Activated CD4-positive, alpha-beta memory T cell treated with anti-CD3 and anti-CD28 coated beads for 36 hours (primary cell): ENCODE measurements around the gene TNKS2. TPM values are rescaled to one million over a fixed set of nuclear protein-coding genes. Genes with fewer than 3 reads are reported as not detected.
A peak's percentile ranks its signal among the peaks of the same experiment; 100 is the strongest.

Experiments
- CTCF ChIA-PET: fragments of 350-600 bp; sonication (Branson Sonifier 250); formaldehyde crosslinking; loops from one replicate; lab custom pipeline; 2021; ENCODE audit warnings: antibody characterized with exemption, inconsistent platforms; lab: Charles Lee
- POLR2A ChIA-PET: fragments of 350-600 bp; sonication (Branson Sonifier 250); formaldehyde crosslinking; loops from one replicate; lab custom pipeline; 2021; ENCODE audit warnings: antibody characterized with exemption; lab: Charles Lee
- DNase-seq: peaks from one replicate; pipeline ENCODE4 v3.0.0-alpha.2; 2020
- H3K27ac Mint-ChIP-seq: one replicate; pipeline ENCODE4 v1.8.0; 2021; ENCODE audit warnings: mixed read lengths
- H3K27me3 Mint-ChIP-seq: one replicate; pipeline ENCODE4 v1.8.0; 2021; ENCODE audit warnings: mixed read lengths
- H3K36me3 Mint-ChIP-seq: one replicate; pipeline ENCODE4 v1.8.0; 2021; ENCODE audit warnings: mixed read lengths
- H3K4me1 Mint-ChIP-seq: one replicate; pipeline ENCODE4 v1.8.0; 2021; ENCODE audit warnings: low read depth, mixed read lengths
- H3K4me3 Mint-ChIP-seq: one replicate; pipeline ENCODE4 v1.8.0; 2021; ENCODE audit warnings: mild to moderate bottlenecking, mixed read lengths
- H3K9me3 Mint-ChIP-seq: one replicate; pipeline ENCODE4 v1.8.0; 2021; ENCODE audit warnings: mixed read lengths
- intact Hi-C: fragments of 100-400 bp; cut with micrococcal nuclease; formaldehyde crosslinking; loops from one replicate; pipeline ENCODE4 v1.15.1; 2023
- total RNA-seq, 2 experiments: library from RNA; stranded (reverse); gene quantifications; one replicate each; pipeline ENCODE4 v1.2.3, GENCODE V29; 2021

TNKS2 gene
- total RNA-seq, 2 experiments from 2014 or later, result 34.5 to 35.7 TPM

- CTCF ChIA-PET, result no interaction called here
- DNase-seq, result no peak
- H3K4me3 Mint-ChIP-seq, result no peak overlapping the region
- H3K9me3 Mint-ChIP-seq, result no peaks in the 10 kb centered on the region
- intact Hi-C loops, result no loop called here
- H3K36me3 Mint-ChIP-seq, result no peaks in the 10 kb centered on the region
- POLR2A ChIA-PET, result no interaction called here
- H3K27ac Mint-ChIP-seq, result no peak overlapping the region
- H3K27me3 Mint-ChIP-seq, result peaks cover 14% of the 10 kb centered on the region
- H3K4me1 Mint-ChIP-seq, result no peaks in the 10 kb centered on the region
These were observed 25.4 kb upstream of the TNKS2 start for GRCh38 chr10:91772869-91773268.

- Mint-ChIP-seq H3K36me3 (no peaks in the 10 kb centered on the region), H3K27me3 (peaks cover 19% of the 10 kb centered on the region), H3K4me3 (no peak overlapping the region), H3K4me1 (no peaks in the 10 kb centered on the region), H3K9me3 (no peaks in the 10 kb centered on the region), H3K27ac (no peak overlapping the region)
- ChIA-PET POLR2A (no interaction called here), CTCF (interaction anchor here (1.1 to 2.3 kb wide), 2 partner anchors 16 to 139 kb away, joined by 3 to 7 read pairs; no protein-coding TSS in a partner anchor)
- intact Hi-C loops, result no loop called here
- no peak for DNase-seq
These were observed 23.7 kb upstream of the TNKS2 start for GRCh38 chr10:91774571-91774970.

GRCh38 chr10:91775731-91776130 is 22.5 kb upstream of the TNKS2 start:
- intact Hi-C loops, result no loop called here
- Mint-ChIP-seq H3K9me3 (no peaks in the 10 kb centered on the region), H3K4me3 (no peak overlapping the region), H3K27ac (no peak overlapping the region), H3K4me1 (no peaks in the 10 kb centered on the region), H3K27me3 (peaks cover 22% of the 10 kb centered on the region), H3K36me3 (no peaks in the 10 kb centered on the region)
- POLR2A ChIA-PET, result no interaction called here
- DNase-seq, result no peak
- CTCF ChIA-PET, result interaction anchor here (1.4 kb wide), 1 partner anchor 17 kb away, joined by 4 read pairs; no protein-coding TSS in a partner anchor

DNA sequence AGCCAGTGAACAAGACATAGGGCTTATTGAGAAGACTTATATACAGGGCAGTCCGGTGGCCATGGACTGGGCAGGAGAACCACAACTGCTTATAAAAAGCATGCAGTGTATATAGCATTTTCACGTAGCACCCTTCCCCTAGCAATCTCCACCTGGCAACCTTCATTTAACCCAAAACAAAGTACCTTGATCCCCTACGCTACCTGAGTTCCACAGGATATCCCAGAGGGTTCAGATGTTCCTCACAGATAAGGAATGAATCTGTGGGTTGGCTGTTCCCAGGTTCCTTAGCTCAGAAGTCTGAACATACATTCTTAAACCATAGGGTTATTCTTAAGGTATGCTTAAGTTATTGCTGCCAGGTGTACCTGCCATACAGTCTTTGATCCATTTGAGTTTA is 22.0 kb upstream of the TNKS2 start:
- DNase-seq, result no peak
- ChIA-PET POLR2A (no interaction called here), CTCF (interaction anchor here (1.4 kb wide), 2 partner anchors 9 to 17 kb away, joined by 3 to 4 read pairs; no protein-coding TSS in a partner anchor)
- no peak overlapping the region for H3K4me3 Mint-ChIP-seq
- intact Hi-C loops, result no loop called here
- no peaks in the 10 kb centered on the region for H3K9me3 Mint-ChIP-seq
- no peak overlapping the region for H3K27ac Mint-ChIP-seq
- no peaks in the 10 kb centered on the region for H3K36me3 Mint-ChIP-seq
- H3K27me3 Mint-ChIP-seq, result peaks cover 23% of the 10 kb centered on the region
- H3K4me1 Mint-ChIP-seq, result no peaks in the 10 kb centered on the region

DNA sequence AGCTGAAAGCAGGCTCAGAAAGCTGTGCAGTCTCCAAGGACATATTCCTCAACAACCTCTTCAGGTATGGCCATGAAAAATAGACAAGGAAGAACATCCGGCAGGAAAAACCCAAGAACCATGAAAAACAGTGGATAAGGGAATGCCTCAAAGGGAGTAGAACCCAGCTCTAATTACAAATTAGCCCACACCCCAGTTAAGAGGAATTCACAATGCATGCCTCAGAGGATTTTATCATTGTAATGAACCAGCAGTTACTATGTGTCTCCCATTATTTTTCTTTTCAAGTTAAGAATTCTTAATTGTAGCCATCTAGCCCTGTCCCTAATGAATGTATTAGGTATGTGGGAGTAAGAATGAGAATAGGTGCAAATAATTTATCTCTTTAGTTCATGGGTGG is 19.7 kb upstream of the TNKS2 start:
- DNase-seq, result no peak
- H3K27me3 Mint-ChIP-seq, result peaks cover 27% of the 10 kb centered on the region
- H3K9me3 Mint-ChIP-seq, result no peaks in the 10 kb centered on the region
- intact Hi-C loops, result no loop called here
- ChIA-PET POLR2A (no interaction called here), CTCF (no interaction called here)
- no peaks in the 10 kb centered on the region for H3K4me1 Mint-ChIP-seq
- H3K27ac Mint-ChIP-seq, result no peak overlapping the region
- H3K36me3 Mint-ChIP-seq, result no peaks in the 10 kb centered on the region
- H3K4me3 Mint-ChIP-seq, result no peak overlapping the region

DNA sequence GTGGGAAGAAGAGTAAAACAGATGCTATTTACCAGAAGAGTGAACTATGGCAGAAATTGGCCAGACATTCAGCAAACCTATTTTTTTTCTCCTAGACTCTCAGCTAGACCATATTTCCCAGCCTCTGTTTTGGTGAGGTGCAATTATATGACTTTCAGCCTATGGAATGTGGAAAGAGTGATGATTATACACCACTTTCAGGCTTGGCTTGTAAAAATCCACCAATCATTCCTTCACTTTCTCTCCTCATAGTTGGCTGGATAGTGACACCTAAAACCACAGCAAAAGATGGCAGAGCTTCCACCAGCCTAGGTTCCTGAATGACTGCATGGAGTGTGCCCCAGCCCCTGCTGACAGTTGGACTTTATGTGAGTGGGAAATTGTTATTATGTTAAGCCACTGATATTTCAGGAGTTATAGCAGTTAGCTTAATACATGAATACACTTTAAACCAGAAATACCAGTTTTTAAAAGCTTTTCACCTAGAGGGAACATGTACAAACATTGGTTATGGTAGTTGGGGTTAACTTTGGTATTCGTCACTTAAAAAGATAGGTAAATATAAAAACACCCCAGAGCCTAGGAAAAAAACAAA is 19.1 kb upstream of the TNKS2 start:
- DNase-seq, result no peak
- CTCF ChIA-PET, result no interaction called here
- intact Hi-C loops, result no loop called here
- H3K36me3 Mint-ChIP-seq, result no peaks in the 10 kb centered on the region
- POLR2A ChIA-PET, result no interaction called here
- H3K9me3 Mint-ChIP-seq, result no peaks in the 10 kb centered on the region
- H3K27me3 Mint-ChIP-seq, result peaks cover 27% of the 10 kb centered on the region
- no peak overlapping the region for H3K4me3 Mint-ChIP-seq
- H3K27ac Mint-ChIP-seq, result no peak overlapping the region
- H3K4me1 Mint-ChIP-seq, result no peaks in the 10 kb centered on the region

DNA sequence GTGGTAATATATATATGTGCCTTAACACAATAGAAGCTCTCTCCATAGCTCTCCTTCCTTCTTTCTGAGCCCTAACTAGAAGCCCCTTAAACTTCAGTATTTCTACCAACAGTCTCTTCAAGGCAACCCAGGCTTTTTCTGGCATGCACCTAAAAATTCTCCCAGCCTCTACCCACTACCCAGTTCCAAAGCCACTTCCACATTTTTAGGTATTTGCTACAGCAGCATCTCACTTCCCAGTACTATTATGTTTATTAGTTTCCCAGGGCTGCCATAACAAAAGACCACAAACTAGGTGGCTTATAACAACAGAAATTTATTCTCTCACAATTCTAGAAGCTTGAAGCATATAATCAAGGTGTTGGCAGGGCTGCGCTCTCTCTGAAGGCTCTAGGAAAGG is 15.7 kb upstream of the TNKS2 start:
- DNase-seq, result no peak
- intact Hi-C loops, result no loop called here
- Mint-ChIP-seq H3K9me3 (no peaks in the 10 kb centered on the region), H3K36me3 (no peaks in the 10 kb centered on the region), H3K4me3 (no peak overlapping the region), H3K4me1 (no peaks in the 10 kb centered on the region), H3K27ac (no peak overlapping the region), H3K27me3 (peaks cover 14% of the 10 kb centered on the region)
- POLR2A ChIA-PET, result no interaction called here
- CTCF ChIA-PET, result interaction anchor here (0.7 kb wide), 1 partner anchor 13 kb away, joined by 4 read pairs; no protein-coding TSS in a partner anchor

DNA sequence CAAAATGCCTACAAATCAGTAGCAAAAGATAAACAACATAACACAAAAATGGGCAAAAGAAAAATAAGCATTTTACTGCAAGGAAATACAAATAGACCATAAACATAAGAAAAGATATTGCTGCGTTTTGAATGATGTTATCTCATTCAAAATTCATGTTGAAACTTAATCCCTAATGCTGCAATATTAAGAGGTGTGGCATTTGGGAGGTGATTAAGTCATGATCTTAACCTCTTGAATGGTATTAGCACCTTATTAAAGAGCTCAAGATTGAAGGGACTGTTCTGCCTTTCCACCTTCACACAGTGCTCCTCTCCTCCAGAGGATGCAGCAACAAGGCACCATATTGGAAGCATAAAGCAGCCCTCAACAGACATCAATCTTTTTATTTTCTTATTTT is 12.4 kb upstream of the TNKS2 start:
- peaks cover 5% of the 10 kb centered on the region for H3K27me3 Mint-ChIP-seq
- ChIA-PET CTCF (no interaction called here), POLR2A (no interaction called here)
- no peak overlapping the region for H3K4me3 Mint-ChIP-seq
- H3K36me3 Mint-ChIP-seq, result no peaks in the 10 kb centered on the region
- intact Hi-C loops, result no loop called here
- DNase-seq, result no peak
- H3K4me1 Mint-ChIP-seq, result no peaks in the 10 kb centered on the region
- H3K9me3 Mint-ChIP-seq, result no peaks in the 10 kb centered on the region
- no peak overlapping the region for H3K27ac Mint-ChIP-seq

GRCh38 chr10:91787258-91787657 is 11.0 kb upstream of the TNKS2 start:
- ChIA-PET POLR2A (no interaction called here), CTCF (interaction anchor here (0.9 kb wide), 1 partner anchor 9 kb away, joined by 3 read pairs; no protein-coding TSS in a partner anchor)
- H3K9me3 Mint-ChIP-seq, result no peaks in the 10 kb centered on the region
- no peak overlapping the region for H3K4me3 Mint-ChIP-seq
- no peak for DNase-seq
- H3K27me3 Mint-ChIP-seq, result peaks cover 2% of the 10 kb centered on the region
- H3K27ac Mint-ChIP-seq, result no peak overlapping the region
- H3K36me3 Mint-ChIP-seq, result no peaks in the 10 kb centered on the region
- no peaks in the 10 kb centered on the region for H3K4me1 Mint-ChIP-seq
- intact Hi-C loops, result no loop called here

DNA sequence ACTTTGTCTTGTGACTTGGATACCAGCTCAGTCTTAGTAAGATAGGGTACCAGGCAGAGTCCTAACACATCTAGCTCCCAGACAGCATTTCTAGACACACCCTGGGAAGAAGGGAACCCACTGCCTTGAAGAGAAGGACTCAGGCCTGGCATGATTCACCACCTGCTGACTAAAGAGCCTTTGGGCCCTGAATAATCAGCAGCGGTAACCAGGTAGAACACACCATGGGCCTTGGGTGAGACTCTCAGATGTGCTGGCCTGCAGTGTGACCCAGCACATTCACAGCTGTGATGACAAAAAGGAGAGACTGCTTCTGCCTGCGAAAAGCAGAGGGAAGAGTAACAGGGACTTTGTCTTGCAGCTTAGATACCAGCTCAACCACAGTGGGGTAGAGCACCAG is 10.4 kb upstream of the TNKS2 start:
- H3K36me3 Mint-ChIP-seq, result no peaks in the 10 kb centered on the region
- no peak overlapping the region for H3K27ac Mint-ChIP-seq
- ChIA-PET CTCF (interaction anchor here (0.9 kb wide), 1 partner anchor 9 kb away, joined by 3 read pairs; no protein-coding TSS in a partner anchor), POLR2A (no interaction called here)
- H3K4me3 Mint-ChIP-seq, result no peak overlapping the region
- no peak for DNase-seq
- H3K9me3 Mint-ChIP-seq, result no peaks in the 10 kb centered on the region
- peaks cover 2% of the 10 kb centered on the region for H3K27me3 Mint-ChIP-seq
- H3K4me1 Mint-ChIP-seq, result no peaks in the 10 kb centered on the region
- intact Hi-C loops, result no loop called here

- Mint-ChIP-seq H3K27me3 (no peaks in the 10 kb centered on the region), H3K36me3 (no peaks in the 10 kb centered on the region), H3K4me1 (no peaks in the 10 kb centered on the region), H3K4me3 (no peak overlapping the region), H3K27ac (no peak overlapping the region), H3K9me3 (no peaks in the 10 kb centered on the region)
- CTCF ChIA-PET, result no interaction called here
- DNase-seq, result no peak
- POLR2A ChIA-PET, result no interaction called here
- intact Hi-C loops, result no loop called here
These were observed 9.7 kb upstream of the TNKS2 start for GRCh38 chr10:91788527-91788926.

- H3K4me1 Mint-ChIP-seq, result peaks cover 38% of the 10 kb centered on the region
- POLR2A ChIA-PET, result interaction anchor here (0.7 to 1.5 kb wide), 6 partner anchors 24 to 507 kb away, joined by 3 to 5 read pairs (median 4); partner anchors contain the start of gene BTAF1
- peak overlapping the region; percentile 81 for H3K4me3 Mint-ChIP-seq
- DNase-seq, result peak; percentile 73
- intact Hi-C loops, result loop anchor here (1.0 to 5.0 kb wide), 12 partner anchors 9 to 924 kb away; partner anchors contain the start of genes BTAF1, CPEB3, IDE and MARCHF5
- CTCF ChIA-PET, result interaction anchor here (0.8 to 2.7 kb wide), 6 partner anchors 9 to 498 kb away, joined by 3 to 26 read pairs (median 4); no protein-coding TSS in a partner anchor
- peak overlapping the region; percentile 91 for H3K27ac Mint-ChIP-seq
- peaks cover 1% of the 10 kb centered on the region for H3K27me3 Mint-ChIP-seq
- H3K9me3 Mint-ChIP-seq, result no peaks in the 10 kb centered on the region
- peaks cover 13% of the 10 kb centered on the region for H3K36me3 Mint-ChIP-seq
These were observed 1.7 kb upstream of the TNKS2 start for GRCh38 chr10:91796331-91797047.
